Activated effector memory CD4-positive, alpha-beta T cell treated with anti-CD3 and anti-CD28 coated beads, Interleukin-2, amount 50 U/mL, for 16 hours (primary cell): ENCODE measurements around the gene PLCL1.
A peak's percentile ranks its signal among the peaks of the same experiment; 100 is the strongest.

Source experiments
- DNase-seq: peaks from one replicate; pipeline ENCODE4 v3.0.0-alpha.2; 2020

PLCL1 gene

DNA sequence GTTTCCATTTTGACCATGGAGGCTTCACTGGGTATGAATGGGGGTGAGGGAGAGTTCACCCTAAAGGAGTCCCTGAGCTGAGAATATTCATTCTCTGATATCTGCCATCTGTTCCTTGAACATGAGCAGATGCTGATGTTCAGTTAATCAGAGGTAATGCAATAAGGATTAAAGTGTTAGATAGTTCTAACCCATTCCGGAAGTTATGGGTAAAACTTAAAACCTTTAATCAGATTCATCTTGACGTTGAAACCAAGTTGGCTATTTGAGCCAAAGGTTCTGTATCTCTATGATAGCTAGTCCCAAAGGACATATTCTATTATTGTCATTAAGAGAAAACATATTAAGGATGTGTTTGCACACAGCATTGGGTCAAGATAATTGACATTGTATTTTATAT, 268.9 kb downstream of the PLCL1 start:
- no peak for DNase-seq

GRCh38 chr2:198077477-198077876, 273.1 kb downstream of the PLCL1 start:
- no peak for DNase-seq

DNA sequence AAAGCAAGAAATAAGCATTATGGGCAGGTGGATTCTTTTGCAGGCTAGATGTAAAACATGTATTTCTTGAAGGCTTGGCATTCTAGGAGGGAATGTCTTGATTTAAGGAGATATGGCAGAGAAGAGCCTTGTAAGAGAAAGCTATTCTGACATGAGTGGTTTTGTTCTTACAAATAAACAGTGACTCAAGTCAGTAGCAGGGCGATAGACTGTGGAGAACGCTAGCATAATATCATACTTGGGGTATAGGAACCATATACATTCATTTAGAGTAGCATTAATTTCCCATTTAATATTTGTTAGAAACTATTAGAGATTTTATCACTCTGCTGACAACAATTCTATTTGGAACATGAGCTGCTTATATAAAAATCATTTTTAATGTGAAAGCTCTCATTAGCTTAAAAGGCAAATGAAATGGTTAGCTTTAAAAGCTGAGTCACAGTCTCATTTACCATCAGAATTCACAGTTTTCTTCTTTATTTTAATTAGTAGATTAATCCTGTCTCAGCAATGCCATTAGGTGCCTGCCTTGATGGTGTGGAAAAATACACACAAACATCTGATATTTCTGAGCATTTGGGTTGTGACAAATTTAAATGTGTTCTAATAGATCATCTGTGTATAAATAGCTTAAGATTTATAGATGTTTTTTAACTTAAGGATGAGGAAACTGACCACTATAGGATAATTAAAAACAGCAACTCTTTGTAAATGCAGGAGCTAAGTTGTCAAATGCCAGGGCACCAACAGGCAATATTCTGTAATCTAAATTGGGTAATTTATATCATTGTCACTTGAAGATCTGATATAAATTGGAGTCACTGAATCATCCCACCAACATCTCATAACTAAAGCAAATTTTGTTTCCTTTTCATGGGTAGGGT, 276.7 kb downstream of the PLCL1 start:
- DNase-seq: no peak

DNA sequence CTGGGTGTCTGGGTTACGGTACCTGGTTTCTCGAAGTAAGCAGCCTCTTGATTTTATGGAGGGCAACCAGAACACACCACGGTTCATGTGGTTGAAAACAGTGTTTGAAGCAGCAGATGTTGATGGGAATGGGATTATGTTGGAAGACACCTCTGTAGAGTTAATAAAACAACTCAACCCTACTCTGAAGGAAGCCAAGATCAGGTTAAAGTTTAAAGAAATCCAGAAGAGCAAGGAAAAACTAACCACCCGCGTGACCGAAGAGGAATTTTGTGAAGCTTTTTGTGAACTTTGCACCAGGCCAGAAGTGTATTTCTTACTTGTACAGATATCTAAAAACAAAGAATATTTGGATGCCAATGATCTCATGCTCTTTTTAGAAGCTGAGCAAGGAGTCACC, 279.8 kb downstream of the PLCL1 start:
- no peak for DNase-seq

- DNase-seq: no peak
Observed at GRCh38 chr2:198096002-198096401, 291.6 kb downstream of the PLCL1 start.

DNA sequence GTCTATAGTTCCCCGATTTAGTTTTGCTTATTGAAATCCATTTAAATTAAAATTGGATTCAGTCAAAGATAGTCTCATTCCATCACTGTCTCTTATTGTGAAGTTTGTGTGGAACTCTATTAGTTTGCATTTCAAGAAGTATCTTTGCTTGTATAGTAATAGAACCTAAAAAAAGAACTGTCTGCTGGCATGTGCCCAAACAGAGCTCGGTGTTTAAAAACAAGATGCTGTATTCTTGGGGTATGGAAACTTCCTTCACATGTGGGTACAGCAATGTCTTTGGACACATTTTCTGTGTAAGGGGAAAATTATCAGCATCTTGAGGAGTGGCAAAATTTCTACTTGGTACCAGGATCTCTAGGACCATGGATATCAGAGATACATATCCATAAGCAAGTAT, 292.6 kb downstream of the PLCL1 start:
- DNase-seq: no peak

GRCh38 chr2:198097630-198098029, 293.2 kb downstream of the PLCL1 start:
- no peak for DNase-seq

GRCh38 chr2:198098386-198098785, 294.0 kb downstream of the PLCL1 start:
- no peak for DNase-seq

DNA sequence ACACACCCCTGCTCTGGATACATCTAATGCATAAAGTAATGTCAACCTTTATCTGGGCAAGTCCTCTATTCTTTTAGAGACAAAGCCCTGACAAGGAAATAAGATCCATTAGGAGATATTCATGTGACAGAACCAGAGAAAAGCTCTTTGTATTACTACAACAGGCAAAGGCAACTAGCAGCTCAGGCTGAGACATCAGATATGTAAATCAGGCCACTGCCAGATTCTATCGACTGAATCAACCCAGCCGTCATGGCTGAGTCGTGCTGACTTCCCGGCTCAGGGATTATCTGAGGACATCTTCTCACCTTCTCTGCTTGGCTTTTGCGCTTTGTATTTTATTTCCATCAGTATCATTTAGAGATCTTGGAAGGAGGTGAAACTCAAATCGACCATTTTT, 294.5 kb downstream of the PLCL1 start:
- DNase-seq: no peak

DNA sequence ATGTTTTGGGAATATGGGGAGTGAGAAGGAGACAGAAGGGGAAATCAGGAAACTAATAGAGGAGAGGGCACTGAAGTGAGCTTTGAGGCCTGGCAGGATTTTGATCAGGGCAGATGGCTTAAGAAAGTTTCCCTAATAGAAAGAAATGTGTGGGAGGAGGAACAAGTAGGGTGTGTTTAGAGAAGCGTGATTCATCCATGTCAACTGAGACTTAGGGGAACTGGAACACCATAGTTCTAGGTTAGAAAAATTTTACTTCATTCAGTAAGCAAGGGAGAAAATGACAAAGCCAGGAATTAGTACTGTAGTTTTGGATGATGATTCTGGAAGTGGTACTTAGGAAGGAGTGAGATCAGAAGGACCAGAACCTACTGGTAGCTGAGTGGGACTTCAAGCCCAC, 296.0 kb downstream of the PLCL1 start:
- DNase-seq: no peak

DNA sequence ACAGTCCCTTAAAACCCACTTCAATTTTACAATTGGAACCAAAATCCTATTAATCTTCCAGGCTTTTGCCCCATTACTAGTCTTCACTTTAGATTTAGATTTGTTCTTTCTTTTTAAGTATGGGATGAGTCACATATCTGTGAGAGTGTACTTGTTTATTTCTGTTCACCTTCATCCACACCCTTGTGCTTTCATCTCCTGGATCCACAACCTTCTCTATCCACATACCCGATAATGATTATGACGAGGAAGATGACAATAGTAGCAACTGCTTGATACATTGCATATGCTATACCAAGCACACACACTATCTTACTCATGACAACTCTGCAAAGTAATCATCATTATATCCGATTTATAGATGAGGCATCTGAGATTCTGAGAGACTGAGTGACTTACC, 297.3 kb downstream of the PLCL1 start:
- DNase-seq: no peak

GRCh38 chr2:198102120-198102519, 297.7 kb downstream of the PLCL1 start:
- DNase-seq: no peak

- DNase-seq: no peak
Observed at GRCh38 chr2:198102856-198103255, 298.5 kb downstream of the PLCL1 start.

- DNase-seq: no peak
Observed at GRCh38 chr2:198106621-198107385, 302.4 kb downstream of the PLCL1 start.

GRCh38 chr2:198113316-198113715, 308.9 kb downstream of the PLCL1 start:
- DNase-seq: no peak

DNA sequence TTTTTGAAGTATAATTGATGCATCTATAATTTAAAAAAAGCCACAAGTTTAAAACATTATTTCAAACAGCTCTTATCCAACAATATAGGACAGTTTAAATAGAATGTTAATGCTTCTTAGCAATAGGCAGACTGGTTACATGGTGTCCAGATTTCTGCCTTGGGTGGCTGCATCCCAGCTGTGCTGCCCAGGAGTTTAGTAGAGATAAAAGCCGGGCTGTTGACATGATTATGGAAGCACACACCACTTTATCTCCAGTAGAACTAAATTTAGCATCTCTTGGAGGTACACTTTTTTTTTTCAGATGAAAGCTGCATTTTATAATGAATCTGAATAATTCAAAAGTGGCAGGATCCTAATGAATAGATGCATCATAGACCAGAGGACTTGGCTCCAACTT, 309.7 kb downstream of the PLCL1 start:
- no peak for DNase-seq

- DNase-seq: no peak
Observed at GRCh38 chr2:198115201-198115600, 310.8 kb downstream of the PLCL1 start.

DNA sequence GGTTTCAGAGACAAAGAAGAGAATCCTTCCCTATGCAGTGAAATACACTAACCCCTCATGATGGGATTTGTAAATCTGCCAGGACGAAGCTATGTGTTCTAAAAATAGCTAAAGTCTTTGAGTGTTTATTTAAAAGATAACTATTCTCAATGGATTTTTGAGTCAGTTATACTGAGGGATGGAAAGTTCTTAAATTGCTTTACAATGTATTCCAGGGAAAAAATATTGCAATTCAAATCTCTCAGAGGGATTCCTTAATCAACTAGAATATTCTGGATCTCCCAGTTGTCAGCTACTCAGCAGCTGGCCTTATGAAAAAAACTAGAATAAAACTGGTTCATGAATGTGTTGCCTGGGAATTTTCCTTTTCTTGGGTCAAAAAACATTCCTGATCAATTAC, 312.4 kb downstream of the PLCL1 start:
- no peak for DNase-seq

DNA sequence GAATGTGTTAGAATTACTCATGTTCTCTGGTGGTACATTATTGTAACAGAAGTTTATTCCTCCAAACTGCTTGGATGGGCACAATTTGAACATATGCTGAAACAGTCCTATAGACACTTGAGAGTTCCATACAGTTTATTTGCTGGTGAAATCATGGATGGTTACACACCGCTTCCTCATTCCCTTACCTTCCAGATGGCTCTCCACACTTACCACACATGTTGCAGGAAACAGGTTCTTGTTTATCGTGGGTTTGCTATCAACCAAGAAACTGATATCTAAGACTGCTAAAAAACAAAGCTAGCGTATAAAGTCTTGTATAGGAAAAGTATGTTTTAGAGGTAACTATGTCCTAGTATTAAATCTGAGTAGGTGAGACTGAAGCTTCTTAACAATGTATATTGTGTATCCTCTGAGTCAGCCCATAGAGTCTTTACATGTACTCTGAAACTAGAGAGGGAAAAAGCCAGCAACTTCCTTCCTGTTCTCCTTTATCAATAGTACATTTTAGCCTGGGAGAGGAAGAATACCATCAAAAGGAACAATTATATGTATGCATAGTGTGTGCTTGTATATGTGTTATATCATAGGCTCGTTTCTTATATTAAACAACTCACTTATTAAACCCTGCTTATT, 313.1 kb downstream of the PLCL1 start:
- DNase-seq: no peak

- DNase-seq: peak; percentile 76
Observed at GRCh38 chr2:198127627-198128026, 323.2 kb downstream of the PLCL1 start.

GRCh38 chr2:198129609-198130008, 325.2 kb downstream of the PLCL1 start:
- no peak for DNase-seq

- DNase-seq: no peak
Observed at GRCh38 chr2:198134293-198134955, 330.0 kb downstream of the PLCL1 start.

DNA sequence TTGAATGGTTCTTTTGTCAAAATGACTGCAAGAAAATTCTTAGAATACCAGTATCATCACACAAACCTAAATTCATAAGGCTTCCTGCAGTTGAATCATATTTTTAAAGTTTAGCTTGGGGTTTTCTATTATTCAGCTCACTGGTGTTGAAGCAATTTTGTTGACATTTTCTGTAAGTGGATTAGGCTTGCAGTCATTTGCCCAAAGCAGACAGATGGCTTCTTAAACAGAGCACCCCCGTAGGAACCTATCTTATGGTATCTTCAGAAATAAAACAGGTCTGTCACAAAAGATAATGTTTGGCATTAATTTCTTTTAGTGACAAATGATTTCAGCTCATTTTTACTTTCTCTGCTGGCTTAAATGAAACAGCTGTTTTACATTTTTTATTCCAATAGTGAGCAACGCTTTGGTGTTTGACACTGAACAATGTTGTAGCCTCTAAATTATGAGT, 331.1 kb downstream of the PLCL1 start:
- no peak for DNase-seq
